ENCODE measurements around the gene KIAA0930.
"Not testable (repeated sequence)": the region's sequence is repeated elsewhere in the genome, so short reads cannot be mapped to it uniquely, and the experiment has no call there.

The KIAA0930 gene

DNA sequence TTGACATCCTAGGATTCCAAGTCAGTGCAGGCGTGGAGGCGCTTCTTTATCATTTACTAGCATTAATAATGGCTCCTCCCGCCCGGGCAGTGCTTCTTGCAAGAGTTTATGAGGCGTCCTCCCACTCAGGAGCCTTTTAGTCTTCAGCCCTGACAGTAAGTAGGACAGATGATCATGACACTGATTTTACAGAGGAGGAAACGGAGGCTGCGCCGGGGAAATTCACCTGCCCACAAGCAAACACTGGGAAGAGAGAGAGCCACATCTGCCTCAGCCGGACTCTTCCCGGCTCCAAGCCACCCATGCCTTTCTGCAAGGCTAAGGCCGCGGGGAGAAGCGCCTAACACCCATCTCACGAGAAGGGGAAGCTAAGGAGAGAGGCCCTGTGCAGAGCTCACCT lies 35.9 kb downstream of the KIAA0930 start:
- no peak for DNase-seq (ENCODE audit: low read depth, low spot score)
- no peak overlapping the region for H3K27ac ChIP-seq

DNA sequence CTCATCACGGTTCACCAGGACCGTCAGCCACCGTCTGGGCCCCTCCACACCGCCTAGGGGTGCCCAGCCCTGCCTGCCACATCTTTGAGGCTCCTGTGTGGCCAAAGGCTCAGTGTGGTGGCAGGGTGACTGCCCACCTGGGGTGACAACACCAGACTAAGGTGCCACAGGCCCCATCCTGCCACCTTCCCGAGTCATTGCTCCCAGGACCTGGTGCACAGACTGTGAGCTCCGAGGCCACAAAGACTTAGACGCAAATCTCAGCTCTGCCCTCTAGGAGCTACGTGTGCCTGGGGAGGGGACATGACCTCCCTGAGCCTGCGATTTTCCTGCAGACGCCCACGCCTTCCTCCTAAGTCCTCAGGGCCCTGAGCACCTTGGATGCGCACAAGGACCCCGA lies 36.5 kb downstream of the KIAA0930 start:
- no peak overlapping the region for H3K27ac ChIP-seq
- DNase-seq (ENCODE audit: low read depth, low spot score): no peak

DNA sequence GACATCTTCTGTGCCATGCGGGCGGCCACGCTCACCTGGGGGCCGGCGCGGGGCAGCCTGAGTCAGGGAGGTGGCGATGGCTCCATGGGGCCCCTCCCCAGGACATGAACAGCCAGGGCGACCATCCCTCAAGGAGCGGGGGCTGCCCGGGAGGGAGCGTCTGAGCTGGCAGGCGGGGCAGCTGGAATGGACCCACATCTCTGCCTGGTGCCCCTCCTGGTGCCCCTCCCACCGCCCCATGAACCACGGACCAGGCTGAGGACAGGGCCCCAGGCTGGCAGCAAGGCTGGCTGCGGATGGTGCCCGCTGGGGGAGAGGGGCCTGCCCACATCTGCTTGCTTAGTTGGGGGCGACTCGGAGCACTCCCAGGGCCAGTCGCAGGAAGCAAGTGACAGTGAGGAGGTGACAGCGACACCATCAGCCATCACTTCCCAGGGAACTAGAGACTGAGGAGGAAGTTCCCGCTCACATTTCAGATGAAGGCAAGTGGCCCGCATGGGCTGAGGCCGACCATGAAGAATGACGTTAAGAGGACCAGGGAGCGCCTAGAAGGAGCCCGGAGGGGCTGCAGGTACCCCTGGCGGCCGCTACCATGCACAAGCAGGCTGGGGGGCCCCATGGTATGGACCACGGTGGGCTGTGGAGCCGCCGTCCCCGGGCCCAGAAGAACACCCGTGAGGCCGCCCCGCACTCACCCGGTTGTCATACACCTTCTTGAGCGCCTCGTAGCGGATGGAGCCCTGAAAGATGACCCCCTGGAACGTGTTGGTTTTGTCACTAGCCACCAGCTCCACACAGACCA lies 37.3 kb downstream of the KIAA0930 start:
- no peak overlapping the region for H3K27ac ChIP-seq

GRCh38 chr22:45202333-45203149 lies 38.2 kb downstream of the KIAA0930 start:
- no peak for DNase-seq (ENCODE audit: low read depth, low spot score)
- H3K27ac ChIP-seq: peak overlapping the region; percentile 48

More for the DNA sequence above, 37.3 kb downstream of the KIAA0930 start:
- DNase-seq (ENCODE audit: low read depth, low spot score): no peak

- peak; percentile 62 for DNase-seq (ENCODE audit: low read depth, low spot score)
Observed at GRCh38 chr22:45201678-45202332, 38.9 kb downstream of the KIAA0930 start.

GRCh38 chr22:45200860-45201511 lies 39.7 kb downstream of the KIAA0930 start:
- no peak for DNase-seq (ENCODE audit: low read depth, low spot score)

More at GRCh38 chr22:45201678-45202332, 38.9 kb downstream of the KIAA0930 start:
- H3K27ac ChIP-seq: peak overlapping the region; percentile 48

DNA sequence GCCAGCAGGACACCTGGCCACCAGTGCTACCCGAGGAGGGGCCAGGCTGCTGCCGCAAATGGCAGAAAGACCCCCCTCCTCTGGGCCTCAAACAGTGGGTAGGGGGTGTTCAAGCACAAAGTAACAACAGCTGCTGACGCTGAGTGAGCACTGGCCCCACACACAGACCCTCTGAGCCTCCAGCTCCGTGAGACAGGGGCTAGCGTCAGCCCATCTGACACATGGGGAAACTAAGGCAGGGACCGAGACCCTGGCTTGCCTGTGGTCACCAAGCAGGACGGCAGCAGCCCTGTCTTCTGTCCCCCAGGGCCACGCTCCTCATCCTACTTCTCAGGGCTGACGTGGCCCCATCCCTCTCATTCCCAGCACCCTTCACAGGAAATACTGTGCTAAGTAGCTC lies 40.5 kb downstream of the KIAA0930 start:
- no peak for DNase-seq (ENCODE audit: low read depth, low spot score)
- no peak overlapping the region for H3K27ac ChIP-seq

More at GRCh38 chr22:45200860-45201511, 39.7 kb downstream of the KIAA0930 start:
- H3K27ac ChIP-seq: peak overlapping the region; percentile 48

DNA sequence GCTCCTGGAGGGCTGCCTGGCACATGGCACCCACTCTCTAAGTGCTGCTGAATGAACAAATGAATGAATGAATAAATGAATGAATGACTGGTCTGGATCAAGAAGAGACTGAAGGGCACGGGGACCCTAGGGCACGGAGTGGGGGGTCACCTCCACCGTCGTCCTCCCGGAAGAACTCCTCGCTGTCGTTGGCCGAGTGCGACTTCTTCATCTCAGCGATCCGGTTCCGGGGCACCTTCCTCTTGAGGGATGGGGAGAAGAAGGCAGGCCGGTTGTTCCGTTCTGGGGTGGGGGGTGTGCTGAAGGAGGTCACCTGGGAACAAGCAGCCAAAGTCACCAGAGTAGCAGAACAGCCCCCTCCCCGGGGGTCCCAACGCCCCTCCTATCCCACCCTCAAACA lies 41.0 kb downstream of the KIAA0930 start:
- no peak for DNase-seq (ENCODE audit: low read depth, low spot score)
- H3K27ac ChIP-seq: no peak overlapping the region

- DNase-seq (ENCODE audit: low read depth, low spot score): no peak
- H3K27ac ChIP-seq: no peak overlapping the region
Observed at GRCh38 chr22:45198463-45198795, 42.3 kb downstream of the KIAA0930 start.

DNA sequence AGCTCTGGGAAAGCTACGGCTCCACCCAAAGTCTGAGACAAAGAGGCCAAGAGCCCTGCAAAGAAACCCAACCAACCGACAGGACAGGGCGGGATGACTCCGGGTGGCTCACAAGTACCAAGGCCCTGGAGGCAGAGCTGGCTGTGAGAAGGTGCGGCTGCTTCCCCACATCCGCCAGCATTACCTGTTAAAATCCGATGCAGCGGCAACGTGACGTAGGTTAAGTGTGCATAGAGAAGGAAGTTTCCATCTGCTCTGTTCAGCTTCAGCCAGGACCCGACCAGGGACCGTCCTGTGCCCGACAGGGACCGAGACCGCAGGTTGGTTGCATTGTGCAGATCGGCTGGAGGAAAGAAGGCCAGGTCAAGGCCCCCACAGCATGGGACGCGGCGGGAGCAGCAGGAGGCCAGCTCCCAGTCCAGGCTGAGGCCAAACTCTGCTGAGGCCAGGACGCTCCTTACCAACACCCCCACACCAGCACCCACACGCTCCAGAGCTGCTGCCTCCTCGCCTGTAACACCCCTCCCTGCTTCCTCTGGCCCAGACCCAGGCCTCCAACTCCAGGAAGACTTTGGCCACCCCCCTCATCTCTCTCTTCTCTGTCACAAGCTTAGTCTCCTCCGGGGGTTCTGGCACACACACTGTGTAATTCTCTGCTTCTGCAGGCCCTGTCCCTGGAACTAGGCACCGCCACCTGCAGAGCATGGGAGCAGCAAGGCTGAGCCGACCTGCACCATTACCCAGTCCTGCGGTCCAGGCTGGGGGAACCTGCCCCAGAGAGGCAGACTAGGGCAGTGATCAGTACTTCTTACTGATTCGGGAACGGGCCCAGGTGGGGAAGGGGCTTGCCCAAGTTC lies 42.9 kb downstream of the KIAA0930 start:
- no peak overlapping the region for H3K27ac ChIP-seq
- no peak for DNase-seq (ENCODE audit: low read depth, low spot score)

DNA sequence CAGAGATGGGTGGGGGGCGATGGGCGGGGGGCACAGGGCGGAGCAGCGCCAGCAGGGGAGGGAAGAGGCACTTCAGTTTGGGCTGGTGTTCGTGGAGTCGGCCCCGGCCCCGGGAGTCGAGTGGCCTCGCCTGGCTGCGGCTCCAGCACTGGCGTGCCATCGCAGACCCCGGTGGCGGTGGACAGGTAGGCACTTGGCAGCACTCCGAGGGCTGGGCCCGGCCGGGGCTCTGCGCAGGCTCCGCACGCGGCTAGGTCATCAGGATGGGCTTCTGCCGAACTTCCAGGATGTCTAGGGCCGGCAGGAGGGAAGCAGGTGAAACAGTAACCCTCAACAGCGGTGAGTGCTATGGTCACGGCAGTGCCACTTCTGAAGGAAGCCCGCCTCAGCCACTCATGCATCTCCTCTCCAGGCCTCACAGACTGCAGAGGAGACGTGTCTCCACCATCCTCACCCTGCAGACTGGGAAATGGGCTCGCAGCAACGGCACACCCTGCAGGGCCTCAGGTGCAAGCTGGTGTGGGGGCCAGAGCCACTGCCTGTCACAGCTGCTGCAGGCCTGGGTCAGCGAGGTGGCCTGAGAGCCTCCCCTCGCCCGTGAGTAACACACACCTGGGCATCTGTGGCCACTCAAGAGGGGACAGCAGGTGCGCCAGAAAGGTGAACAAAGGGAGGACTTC lies 43.6 kb downstream of the KIAA0930 start:
- DNase-seq (ENCODE audit: low read depth, low spot score): no peak
- H3K27ac ChIP-seq: no peak overlapping the region

DNA sequence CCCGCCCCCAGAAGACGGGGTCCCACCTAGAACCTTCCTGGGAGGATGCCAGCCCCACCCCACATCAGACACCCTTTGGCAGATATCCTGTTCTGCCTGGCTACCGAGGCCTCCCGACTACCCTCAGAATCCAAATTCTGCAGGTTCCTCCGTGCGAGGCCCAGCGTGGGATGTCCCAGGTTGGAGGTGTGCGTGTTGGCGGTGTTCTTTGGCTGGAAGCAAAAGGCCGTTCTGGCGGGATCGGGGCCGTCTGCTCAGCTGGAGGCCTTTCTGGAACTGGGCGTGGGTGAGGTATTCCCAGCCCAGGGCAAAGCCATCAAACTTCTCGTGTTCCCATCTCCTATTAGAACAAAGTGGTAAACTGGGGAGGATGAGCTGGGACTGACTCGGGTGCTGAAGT lies 44.4 kb downstream of the KIAA0930 start:
- no peak overlapping the region for H3K27ac ChIP-seq
- no peak for DNase-seq (ENCODE audit: low read depth, low spot score)

GRCh38 chr22:45195616-45196015 lies 45.1 kb downstream of the KIAA0930 start:
- DNase-seq (ENCODE audit: low read depth, low spot score): no peak
- H3K27ac ChIP-seq: no peak overlapping the region

GRCh38 chr22:45194686-45195085 lies 46.0 kb downstream of the KIAA0930 start:
- no peak for DNase-seq (ENCODE audit: low read depth, low spot score)
- no peak overlapping the region for H3K27ac ChIP-seq

- H3K27ac ChIP-seq: no peak overlapping the region
- no peak for DNase-seq (ENCODE audit: low read depth, low spot score)
Observed at GRCh38 chr22:45192701-45193187, 48.0 kb downstream of the KIAA0930 start.

DNA sequence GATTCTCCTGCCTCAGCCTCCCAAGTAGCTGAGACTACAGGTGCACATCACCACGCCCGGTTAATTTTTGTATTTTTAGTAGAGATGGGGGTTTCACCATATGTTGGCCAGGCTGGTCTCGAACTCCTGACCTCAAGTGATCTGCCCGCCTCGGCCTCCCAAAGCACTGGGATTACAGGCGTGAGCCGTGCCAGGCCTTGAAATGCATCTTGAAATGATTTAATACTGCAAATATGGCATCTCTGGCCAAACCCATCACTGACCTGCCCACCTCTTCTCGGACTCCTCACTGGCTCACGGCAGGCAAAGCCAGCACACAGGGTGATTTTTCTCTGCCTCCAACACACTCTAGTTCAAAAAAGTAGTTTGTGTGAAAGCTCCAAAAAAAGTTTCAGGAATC lies 48.9 kb downstream of the KIAA0930 start:
- not testable (repeated sequence) for DNase-seq (ENCODE audit: low read depth, low spot score); H3K27ac ChIP-seq

- no peak overlapping the region for H3K27ac ChIP-seq
- DNase-seq (ENCODE audit: low read depth, low spot score): no peak
Observed at GRCh38 chr22:45190202-45190872, 50.4 kb downstream of the KIAA0930 start.

DNA sequence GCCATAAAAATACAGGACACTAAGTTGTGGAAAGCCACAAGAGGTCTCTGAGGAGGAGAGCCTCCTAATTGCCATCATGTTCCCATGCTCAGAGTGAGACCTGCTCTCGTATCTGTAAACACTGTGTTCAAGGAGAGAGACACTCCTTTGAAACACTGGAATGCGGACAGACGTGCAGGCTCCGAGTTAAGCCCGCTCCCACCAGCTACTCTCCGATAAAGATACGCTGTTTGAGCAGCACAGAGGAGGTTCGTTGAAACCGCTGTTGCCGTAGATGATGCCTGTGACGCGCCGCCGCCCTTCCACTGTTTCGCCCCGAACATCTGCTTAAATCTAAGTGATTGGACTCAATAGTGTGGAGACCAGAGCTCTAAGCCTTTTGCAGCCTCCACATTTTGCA lies 51.9 kb downstream of the KIAA0930 start:
- no peak for DNase-seq (ENCODE audit: low read depth, low spot score)
- no peak overlapping the region for H3K27ac ChIP-seq

Data from epithelial cell of prostate (primary cell).